Measurements from ENCODE around the gene THOC3.
"Not testable (repeated sequence)": the region's sequence is repeated elsewhere in the genome, so short reads cannot be mapped to it uniquely, and the experiment has no call there.

DNA sequence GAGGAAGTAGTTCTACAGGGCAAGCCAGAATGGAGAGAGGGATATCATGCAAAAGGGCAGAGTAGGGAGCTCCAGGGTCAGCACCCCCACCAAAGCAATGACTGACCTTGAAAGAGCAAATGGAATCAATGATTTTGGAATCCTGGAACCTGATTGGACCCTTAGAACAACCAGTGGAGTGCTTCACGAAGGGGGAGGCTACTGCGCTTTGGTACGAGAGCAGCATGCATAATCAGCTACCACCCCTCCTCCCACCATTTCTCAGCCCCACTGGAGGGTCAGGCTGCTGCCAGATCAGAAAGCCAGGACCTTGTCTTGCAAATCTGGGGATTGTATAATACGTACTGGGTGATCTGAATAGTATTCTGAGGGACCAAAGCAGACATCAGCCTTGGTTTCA lies 43.0 kb upstream of the THOC3 start:
- not testable (repeated sequence) for TF ChIP-seq EZH2 (IDR thresholded peaks at IDR 0.05; ENCODE audit: borderline replicate concordance, low read depth, low read length, severe bottlenecking)
- TF ChIP-seq, protein P1, sequence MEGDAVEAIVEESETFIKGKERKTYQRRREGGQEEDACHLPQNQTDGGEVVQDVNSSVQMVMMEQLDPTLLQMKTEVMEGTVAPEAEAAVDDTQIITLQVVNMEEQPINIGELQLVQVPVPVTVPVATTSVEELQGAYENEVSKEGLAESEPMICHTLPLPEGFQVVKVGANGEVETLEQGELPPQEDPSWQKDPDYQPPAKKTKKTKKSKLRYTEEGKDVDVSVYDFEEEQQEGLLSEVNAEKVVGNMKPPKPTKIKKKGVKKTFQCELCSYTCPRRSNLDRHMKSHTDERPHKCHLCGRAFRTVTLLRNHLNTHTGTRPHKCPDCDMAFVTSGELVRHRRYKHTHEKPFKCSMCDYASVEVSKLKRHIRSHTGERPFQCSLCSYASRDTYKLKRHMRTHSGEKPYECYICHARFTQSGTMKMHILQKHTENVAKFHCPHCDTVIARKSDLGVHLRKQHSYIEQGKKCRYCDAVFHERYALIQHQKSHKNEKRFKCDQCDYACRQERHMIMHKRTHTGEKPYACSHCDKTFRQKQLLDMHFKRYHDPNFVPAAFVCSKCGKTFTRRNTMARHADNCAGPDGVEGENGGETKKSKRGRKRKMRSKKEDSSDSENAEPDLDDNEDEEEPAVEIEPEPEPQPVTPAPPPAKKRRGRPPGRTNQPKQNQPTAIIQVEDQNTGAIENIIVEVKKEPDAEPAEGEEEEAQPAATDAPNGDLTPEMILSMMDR (IDR thresholded peaks at IDR 0.05; ENCODE audit: borderline replicate concordance, extremely low read depth, low read length, poor library complexity, severe bottlenecking): not testable (repeated sequence)
